HL-60 (cell line): ENCODE measurements around the gene NINJ2.

Source experiments
- GABPA ChIP-seq: IDR thresholded peaks from 2 replicates; pipeline ENCODE4 v1.6.1; 2012; ENCODE audit warnings: low read depth
- POLR2AphosphoS5 ChIP-seq: IDR thresholded peaks from 2 replicates; pipeline ENCODE4 v1.6.1; 2012; ENCODE audit warnings: low read depth
- TF ChIP-seq, protein P1 (sequence below): IDR thresholded peaks from one replicate; pipeline ENCODE4 v1.5.1; 2011; ENCODE audit warnings: low read length, control low read depth, inconsistent platforms; ENCODE audit not compliant: insufficient read depth
- TF ChIP-seq, protein P2 (sequence below): IDR thresholded peaks from 2 replicates; pipeline ENCODE4 v1.6.1; 2012; ENCODE audit warnings: low read depth; ENCODE audit not compliant: insufficient replicate concordance

DNA sequence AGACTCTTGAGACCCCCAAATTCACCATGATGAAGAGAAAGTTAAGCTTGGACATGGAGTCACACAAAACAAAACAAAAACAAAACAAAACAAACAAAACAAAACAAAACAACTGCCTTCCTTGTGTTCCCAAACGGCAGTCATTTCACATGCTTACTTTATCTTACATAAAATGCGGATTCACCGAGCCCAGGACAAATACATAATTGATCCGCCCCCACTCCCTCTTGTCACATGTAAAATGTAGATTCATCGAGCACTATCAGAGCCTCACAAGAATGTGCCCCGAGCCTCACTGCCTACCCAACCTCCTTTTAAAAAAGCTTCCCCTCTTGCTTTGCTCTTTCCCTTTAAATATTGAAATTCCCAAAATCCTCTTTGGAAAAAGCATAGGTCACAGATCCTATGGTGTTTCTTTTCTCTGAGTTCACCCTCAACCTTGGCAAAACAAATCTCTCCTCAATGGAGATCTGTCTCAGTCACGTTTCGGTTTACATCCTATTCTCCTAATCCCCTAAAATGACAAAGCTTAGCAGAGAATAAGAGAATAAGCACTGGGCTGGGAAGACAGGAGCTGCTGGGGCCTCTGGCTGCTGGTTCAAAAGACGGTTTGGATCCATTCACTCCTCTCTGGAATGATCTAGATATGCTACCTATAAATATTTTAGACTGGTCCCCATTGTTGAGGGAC lies 83.7 kb downstream of the NINJ2 start:
- TF ChIP-seq, protein P1, sequence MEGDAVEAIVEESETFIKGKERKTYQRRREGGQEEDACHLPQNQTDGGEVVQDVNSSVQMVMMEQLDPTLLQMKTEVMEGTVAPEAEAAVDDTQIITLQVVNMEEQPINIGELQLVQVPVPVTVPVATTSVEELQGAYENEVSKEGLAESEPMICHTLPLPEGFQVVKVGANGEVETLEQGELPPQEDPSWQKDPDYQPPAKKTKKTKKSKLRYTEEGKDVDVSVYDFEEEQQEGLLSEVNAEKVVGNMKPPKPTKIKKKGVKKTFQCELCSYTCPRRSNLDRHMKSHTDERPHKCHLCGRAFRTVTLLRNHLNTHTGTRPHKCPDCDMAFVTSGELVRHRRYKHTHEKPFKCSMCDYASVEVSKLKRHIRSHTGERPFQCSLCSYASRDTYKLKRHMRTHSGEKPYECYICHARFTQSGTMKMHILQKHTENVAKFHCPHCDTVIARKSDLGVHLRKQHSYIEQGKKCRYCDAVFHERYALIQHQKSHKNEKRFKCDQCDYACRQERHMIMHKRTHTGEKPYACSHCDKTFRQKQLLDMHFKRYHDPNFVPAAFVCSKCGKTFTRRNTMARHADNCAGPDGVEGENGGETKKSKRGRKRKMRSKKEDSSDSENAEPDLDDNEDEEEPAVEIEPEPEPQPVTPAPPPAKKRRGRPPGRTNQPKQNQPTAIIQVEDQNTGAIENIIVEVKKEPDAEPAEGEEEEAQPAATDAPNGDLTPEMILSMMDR = no peak
- no peak for TF ChIP-seq POLR2AphosphoS5
- no peak for TF ChIP-seq GABPA
- TF ChIP-seq, protein P2, sequence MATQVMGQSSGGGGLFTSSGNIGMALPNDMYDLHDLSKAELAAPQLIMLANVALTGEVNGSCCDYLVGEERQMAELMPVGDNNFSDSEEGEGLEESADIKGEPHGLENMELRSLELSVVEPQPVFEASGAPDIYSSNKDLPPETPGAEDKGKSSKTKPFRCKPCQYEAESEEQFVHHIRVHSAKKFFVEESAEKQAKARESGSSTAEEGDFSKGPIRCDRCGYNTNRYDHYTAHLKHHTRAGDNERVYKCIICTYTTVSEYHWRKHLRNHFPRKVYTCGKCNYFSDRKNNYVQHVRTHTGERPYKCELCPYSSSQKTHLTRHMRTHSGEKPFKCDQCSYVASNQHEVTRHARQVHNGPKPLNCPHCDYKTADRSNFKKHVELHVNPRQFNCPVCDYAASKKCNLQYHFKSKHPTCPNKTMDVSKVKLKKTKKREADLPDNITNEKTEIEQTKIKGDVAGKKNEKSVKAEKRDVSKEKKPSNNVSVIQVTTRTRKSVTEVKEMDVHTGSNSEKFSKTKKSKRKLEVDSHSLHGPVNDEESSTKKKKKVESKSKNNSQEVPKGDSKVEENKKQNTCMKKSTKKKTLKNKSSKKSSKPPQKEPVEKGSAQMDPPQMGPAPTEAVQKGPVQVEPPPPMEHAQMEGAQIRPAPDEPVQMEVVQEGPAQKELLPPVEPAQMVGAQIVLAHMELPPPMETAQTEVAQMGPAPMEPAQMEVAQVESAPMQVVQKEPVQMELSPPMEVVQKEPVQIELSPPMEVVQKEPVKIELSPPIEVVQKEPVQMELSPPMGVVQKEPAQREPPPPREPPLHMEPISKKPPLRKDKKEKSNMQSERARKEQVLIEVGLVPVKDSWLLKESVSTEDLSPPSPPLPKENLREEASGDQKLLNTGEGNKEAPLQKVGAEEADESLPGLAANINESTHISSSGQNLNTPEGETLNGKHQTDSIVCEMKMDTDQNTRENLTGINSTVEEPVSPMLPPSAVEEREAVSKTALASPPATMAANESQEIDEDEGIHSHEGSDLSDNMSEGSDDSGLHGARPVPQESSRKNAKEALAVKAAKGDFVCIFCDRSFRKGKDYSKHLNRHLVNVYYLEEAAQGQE = no peak
